NCI-H1048 (cell line): Measurements from ENCODE around the gene PFKFB3.
"Not testable (repeated sequence)": the region's sequence is repeated elsewhere in the genome, so short reads cannot be mapped to it uniquely, and the experiment has no call there.

Experiments used
- DNase-seq: peaks from one replicate; lab custom pipeline; 2025; lab: John Stamatoyannopoulos, UW

The PFKFB3 gene

DNA sequence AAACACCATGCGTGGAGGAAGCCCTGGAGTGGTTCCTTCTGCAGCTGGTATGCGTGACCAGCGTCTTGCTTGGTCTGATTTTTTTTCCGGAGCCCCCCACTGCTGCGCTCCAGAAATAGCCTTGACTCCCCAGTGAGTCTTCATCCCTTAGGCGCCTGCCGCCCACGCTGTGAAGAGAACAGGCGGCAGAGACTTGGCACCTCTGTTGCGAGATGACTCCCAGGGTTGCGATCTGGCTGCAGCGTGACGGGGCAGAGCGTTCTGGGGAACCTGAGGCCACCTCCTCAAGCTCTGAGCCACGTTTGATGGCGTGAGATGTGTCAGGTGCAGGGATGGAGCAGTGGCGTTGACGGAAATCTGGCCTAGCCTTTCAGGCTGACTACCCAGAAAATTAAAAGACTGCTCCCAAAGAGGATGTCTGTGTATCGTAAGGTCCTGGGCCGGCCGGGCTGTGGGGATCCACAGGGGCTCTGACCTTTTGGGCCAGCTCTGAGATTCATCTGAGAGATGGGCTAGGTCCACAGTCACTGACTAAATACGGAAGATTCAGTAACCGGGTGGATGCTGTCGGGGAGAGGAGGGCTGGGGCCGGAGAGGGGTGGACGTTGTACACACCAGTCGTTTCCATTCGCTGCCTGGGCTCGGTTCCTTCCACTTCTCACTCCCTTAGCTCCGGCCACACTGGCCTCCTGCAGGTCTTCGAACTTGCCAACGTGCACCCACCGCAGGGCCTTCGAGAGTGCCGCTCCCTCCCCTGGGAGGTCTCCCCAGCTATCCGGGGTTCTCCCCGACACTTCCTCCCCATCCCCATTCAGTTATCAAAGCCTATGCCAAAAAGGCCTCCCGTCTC is 33.8 kb downstream of the PFKFB3 start:
- no peak for DNase-seq

DNA sequence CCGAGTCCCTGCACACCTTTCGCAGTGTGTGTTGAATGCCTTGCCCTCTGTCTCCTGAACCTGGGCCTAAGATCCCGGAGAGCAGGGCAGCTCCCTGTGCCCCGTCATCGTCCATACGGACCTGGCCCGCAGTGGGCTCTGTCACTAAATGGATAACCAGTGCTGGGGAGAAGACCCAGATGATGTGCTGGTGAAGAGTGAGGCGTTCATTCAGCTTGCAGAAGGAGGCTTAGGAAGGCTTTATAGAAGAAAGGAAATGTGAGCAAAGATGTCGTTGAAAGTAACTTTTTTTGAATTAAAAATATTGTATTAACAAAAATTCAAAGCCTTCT is 34.4 kb downstream of the PFKFB3 start:
- no peak for DNase-seq

DNA sequence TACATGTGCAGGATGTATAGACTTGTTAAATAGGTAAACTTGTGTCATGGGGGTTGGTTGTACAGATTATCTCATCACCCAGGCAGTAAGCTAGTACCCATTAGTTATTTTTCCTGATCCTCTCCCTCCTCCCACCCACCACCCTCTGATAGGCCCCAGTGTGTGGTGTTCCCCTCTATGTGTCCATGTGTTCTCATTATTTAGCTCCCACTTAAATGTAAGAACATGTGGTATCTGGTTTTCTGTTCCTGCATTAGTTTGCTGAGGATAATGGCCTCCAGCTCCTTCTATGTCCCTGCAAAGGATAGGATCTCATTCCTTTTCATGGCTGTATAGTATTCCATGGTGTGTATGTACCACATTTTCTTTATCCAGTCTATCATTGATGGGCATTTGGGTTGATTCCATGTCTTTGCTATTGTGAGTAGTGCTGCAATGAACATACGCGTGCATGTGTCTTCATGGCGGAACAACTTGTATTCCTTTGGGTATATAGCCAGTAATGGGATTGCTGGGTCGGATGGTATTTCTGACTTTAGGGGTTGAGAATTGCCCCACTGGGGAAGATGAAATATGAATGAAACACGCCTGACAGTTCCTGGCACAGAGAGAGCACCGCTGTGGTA is 36.0 kb downstream of the PFKFB3 start:
- DNase-seq, result not testable (repeated sequence)

GRCh38 chr10:6239213-6239991 is 36.7 kb downstream of the PFKFB3 start:
- no peak for DNase-seq

DNA sequence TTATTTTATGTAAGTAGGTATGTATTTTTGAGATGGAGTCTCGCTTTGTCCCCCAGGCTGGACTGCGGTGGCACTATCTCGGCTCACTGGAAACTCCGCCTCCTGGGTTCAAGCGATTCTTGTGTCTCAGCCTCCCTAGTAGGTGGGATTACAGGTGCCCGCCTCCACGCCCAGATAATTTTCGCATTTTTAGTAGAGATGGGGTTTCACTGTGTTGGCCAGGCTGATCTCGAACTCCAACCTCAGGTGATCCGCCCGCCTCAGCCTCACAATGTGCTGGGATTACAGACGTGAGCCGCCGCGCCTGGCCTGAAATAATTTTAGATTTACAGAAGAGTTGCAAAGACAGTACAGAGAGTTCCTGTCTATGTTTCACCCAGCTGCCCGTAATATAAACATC is 37.5 kb downstream of the PFKFB3 start:
- no peak for DNase-seq

DNA sequence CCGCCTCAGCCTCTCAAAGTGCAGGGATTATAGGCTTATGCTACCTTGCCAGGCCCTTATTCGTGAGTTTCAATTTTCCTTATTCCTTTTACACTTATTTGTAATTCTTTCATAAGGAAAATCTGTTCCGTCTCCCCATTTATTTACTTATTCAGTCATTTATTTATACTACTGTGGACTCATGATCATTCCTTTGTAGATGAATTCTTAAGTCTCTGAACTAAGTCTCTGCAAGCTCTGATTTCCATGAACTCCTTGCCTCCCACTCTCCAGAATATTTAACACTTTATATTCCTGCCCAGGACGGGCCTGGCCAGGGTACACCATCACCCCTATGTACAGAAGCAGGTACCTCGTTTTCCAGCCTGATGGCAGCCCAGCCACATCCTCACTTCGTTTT is 39.4 kb downstream of the PFKFB3 start:
- no peak for DNase-seq

DNA sequence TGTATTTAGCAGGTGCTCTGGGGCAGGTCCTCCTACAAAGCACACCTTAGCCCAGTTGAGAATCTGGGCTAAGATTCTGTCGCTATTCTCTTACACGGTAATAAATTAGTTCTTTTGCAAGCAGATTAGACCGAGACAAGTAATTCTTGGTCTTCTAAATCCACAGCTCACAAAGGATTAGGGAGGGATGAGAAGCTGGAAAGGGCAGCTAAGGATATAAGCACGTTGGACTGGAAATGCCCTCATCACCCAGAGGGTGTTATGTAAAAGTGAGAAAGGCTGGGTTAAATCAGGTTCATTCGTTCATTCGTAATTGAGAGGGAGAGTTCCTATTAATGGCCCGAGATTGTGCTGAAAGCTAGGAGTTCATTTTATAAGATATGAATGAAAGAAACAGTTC is 41.8 kb downstream of the PFKFB3 start:
- DNase-seq, result no peak

DNA sequence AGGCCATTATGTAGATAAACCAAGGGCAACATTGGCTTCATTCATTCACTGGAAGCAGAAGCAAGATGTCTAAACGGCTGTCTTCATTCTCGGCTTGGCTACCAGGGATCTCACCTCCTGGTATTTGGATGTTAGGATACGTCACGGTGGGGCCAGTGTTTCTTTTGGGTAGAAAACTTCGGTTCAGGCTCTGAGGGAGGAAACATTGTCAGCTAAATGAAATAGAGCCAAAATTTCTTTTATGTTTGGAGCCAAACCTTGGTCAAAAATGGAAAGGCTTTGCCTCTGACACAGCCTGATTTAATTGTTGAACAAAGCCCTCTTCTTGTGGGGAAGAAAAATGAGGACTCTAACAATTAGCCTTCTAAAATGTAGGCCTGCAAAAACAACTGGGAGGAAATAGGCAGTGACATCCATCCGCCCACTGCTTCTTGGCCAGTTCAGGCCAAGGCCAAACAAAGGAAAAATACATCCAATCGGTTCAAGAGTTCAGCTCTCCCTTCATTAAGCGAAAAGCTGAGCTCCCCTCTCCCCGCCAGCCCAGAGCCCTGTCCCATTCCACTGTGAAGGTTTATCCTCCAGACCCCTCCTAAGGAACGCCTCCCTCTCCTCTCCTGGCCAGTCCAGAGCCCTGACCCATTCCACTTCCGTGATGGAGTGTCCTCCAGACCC is 44.4 kb downstream of the PFKFB3 start:
- DNase-seq, result no peak

DNA sequence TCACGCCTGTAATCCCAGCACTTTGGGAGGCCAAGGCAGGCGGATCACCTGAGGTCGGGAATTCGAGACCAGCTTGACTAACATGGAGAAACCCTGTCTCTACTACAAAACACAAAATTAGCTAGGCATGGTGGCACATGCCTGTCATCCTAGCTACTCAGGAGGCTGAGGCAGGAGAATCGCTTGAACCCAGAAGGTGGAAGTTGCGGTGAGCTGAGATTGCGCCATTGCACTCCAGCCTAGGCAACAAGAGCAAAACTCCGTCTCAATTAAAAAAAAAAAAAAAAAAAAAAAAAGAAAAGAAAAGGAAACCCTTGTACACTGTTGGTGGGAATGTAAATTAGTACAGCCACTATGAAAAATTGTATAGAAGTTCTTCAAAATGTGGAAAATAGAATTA is 46.2 kb downstream of the PFKFB3 start:
- DNase-seq, result not testable (repeated sequence)

DNA sequence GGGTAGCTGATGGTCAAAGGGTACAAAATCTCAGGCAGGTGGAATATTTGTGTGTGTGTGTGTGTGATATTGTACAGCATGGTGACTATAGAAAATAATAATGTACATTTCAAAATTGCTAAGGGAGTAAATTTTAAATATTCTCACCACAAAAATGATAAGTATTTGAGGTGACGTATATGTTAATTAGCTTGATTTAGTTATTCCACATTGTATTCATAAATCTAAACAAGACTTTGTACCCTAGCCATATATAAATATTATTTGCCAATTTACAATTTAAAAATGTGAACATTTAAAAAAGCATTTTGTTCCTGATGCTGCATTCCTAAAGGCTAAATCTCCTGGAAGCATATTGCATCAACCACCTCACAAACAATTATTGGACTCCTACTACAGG is 47.0 kb downstream of the PFKFB3 start:
- no peak for DNase-seq

DNA sequence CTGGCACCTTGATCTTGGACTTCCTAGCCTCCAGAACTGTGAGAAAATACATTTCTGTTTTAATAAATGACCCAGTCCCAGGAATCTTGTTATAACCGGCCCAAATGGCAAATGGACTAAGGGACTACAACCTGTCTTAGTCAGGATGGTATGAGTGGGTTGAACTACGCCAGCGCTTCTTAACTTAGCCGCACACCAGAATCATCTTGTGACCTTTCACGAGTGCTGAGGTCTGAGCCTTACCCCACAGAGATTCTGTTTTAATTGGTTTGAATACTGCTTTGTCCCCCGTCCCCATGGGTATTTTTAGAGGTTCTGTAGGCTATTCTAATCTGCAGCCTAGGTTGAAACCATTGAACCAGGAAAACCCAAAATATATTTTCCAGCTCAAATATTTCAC is 48.0 kb downstream of the PFKFB3 start:
- no peak for DNase-seq

GRCh38 chr10:6254201-6254600 is 51.5 kb downstream of the PFKFB3 start:
- no peak for DNase-seq

- no peak for DNase-seq
Measured at GRCh38 chr10:6255548-6256061, 52.9 kb downstream of the PFKFB3 start.

GRCh38 chr10:6256439-6256838 is 53.7 kb downstream of the PFKFB3 start:
- no peak for DNase-seq

GRCh38 chr10:6259153-6259552 is 56.4 kb downstream of the PFKFB3 start:
- no peak for DNase-seq

DNA sequence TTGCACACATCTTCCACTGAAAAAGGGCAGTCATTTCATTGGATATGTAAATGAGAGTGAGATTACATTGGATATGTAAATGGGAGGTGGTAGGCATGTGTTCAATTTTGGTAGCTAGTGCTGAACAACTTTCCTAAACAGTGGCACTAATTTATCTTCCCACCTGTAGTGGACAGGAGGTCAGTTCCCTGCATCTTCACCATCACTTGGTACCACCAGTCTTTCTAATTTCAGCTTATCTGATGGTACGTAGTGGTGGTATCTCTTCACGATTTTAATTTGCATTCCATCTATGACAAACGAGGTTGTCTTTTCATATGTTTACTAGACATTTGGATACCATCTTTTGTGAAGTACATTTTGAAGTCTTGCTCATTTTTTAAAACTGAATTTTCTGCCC is 58.1 kb downstream of the PFKFB3 start:
- DNase-seq, result no peak

DNA sequence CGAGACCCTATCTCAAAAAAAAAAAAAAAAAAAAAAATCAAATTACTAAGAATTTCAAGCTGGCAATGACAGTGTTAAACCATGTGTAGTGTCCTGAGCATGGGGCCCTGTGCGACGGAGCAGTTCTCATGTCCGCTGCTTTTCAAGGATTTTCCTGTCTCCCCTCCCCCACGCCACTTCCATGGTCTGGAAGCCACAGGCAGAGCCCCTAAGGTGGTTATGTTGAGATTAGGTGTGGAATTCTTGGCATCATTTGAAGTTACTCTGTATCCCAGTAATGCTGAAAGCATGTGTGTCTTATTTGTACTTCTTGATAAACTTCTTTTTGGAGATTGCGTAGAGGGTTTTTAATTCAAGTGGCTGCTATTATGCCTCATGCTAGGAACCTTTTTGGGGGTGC is 65.2 kb downstream of the PFKFB3 start:
- DNase-seq, result no peak

DNA sequence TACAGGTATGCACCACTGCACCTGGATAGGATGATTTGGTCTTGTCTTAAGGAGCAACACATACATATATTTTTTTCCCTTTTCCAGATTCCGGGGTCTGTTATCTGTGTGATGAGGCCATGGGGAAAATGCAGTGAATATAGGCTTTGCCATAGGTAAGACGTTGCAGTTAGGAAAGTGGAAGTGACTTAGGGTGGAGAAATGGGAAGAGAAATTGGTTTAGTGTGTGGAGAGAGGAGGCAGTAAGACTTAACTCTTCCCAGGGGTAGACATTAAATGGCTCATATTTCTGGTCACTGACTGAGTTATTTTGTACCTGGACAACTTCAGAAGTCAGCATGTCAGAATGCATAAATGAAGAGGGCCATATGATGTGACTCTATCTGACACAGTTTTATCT is 66.7 kb downstream of the PFKFB3 start:
- no peak for DNase-seq

DNA sequence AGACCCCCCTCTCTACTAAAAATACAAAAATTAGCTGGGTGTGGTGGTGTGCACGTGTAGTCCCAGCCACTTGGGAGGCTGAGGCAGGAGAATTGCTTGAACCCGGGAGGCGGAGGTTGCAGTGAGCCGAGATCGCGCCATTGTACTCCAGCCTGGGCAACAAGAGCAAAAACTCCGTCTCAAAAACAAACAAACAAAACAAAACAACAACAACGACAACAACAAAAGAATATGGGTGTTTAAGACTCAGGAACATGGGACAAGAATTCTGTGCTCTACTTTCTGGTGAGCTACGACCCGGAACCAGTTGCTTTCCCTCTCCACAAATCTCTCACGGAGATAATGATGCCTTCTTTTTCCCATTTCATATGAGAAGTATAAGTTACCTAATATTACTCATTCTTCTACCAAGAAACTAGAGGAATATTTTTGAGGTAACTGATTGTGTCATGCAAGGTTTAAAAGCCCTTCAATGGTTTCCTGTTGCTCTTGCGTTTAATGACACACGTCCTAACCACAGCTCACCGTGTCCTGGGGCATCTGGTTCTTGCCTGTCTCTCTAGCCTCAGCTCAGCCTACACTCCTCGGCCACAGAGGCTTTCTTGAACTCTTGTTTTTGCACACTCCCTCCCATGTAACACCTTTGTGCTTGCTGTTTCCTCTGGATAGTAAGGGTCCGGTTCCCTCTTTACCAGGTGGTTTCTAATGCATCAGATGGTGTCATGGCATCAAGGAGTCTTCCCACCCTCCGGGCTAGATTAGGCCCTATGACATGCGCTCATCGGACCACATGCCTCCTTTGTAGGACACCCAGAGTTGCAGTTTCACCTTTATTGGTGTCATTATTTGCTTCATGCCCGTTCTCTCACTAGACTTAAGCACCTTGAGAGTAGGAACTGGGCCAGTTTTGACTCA is 67.5 kb downstream of the PFKFB3 start:
- no peak for DNase-seq

DNA sequence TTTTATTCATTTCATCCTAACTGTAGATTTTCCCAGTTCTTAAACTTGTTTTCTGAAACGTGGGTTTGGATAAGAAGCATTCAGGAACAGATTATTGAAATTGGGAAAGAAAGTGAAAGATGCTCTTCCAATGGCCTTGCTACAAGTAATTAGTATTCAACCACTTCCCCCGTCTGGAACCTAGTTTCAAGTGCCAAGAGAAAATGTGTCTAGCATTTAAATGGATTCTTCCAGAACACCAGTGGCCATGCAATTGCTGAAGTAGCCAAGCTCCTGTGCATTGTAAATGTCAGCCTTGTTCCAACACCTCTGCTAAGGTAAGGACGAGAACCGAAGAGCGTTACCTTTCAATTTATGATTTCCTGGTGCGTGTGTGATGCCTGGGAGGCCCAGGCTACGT is 68.2 kb downstream of the PFKFB3 start:
- DNase-seq, result no peak

- no peak for DNase-seq
Measured at GRCh38 chr10:6271663-6272062, 68.9 kb downstream of the PFKFB3 start.
